Measurements from ENCODE around the gene ANK2. TPM values are rescaled to one million over a fixed set of nuclear protein-coding genes. Genes with fewer than 3 reads are reported as not detected.

The ANK2 gene
- total and polyA plus RNA-seq, 2 of the 13 experiments (the other 11 are each of a cell fraction or from before 2014, with no cell fraction given) = 2.7 to 15.1 TPM

DNA sequence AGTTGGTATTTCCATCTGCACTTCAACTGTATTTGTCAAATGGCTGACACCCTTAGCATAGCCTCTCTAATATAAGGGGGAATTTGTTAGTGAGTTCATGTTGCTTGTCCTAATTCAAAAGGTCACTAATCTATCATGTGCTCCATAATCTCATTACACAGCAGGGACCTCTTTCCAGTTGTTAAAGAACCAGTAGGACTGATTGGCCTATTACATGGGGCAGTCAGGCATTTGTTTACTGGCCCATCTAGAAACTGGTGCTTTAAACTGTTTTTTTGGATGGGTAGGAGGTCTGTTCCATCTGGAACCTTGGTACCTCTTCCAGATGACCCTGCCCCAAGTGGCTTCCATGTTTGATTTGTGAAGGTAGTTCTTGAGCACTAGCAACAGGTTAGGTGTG lies 11.4 kb downstream of the ANK2 start (continued):
- TF ChIP-seq NAIF1 (CRISPR knock-in tag; IDR thresholded peaks at IDR 0.05; ENCODE audit: borderline replicate concordance) (no peak), XBP1 (CRISPR knock-in tag; IDR thresholded peaks at IDR 0.05) (no peak), TRIM24 (CRISPR knock-in tag; IDR thresholded peaks at IDR 0.05) (no peak), RAD21 (CRISPR knock-in tag; IDR thresholded peaks at IDR 0.05) (no peak), HDAC6 (IDR thresholded peaks at IDR 0.05; ENCODE audit: low read depth, low read length) (no peak), ZNF660 (CRISPR knock-in tag; IDR thresholded peaks at IDR 0.05; ENCODE audit: borderline replicate concordance, low read depth) (no peak), KAT2B (IDR thresholded peaks at IDR 0.05; ENCODE audit: borderline replicate concordance, low read depth, low read length) (no peak), CHD2 (IDR thresholded peaks at IDR 0.05; ENCODE audit: low read depth, low read length) (no peak), ZNF33B (CRISPR knock-in tag; IDR thresholded peaks at IDR 0.05) (no peak), PRPF4 (IDR thresholded peaks at IDR 0.05; ENCODE audit: low read depth, low read length, poor library complexity, severe bottlenecking) (no peak), YY1 (IDR thresholded peaks at IDR 0.05; ENCODE audit: insufficient read depth, insufficient replicate concordance, low read depth, low read length) (no peak), SOX6 (IDR thresholded peaks at IDR 0.05) (no peak), SOX6 (CRISPR knock-in tag; IDR thresholded peaks at IDR 0.05) (no peak)
- TF ChIP-seq, protein P1, sequence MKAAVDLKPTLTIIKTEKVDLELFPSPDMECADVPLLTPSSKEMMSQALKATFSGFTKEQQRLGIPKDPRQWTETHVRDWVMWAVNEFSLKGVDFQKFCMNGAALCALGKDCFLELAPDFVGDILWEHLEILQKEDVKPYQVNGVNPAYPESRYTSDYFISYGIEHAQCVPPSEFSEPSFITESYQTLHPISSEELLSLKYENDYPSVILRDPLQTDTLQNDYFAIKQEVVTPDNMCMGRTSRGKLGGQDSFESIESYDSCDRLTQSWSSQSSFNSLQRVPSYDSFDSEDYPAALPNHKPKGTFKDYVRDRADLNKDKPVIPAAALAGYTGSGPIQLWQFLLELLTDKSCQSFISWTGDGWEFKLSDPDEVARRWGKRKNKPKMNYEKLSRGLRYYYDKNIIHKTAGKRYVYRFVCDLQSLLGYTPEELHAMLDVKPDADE (CRISPR knock-in tag; IDR thresholded peaks at IDR 0.05) = no peak
- TF ChIP-seq, protein P2, sequence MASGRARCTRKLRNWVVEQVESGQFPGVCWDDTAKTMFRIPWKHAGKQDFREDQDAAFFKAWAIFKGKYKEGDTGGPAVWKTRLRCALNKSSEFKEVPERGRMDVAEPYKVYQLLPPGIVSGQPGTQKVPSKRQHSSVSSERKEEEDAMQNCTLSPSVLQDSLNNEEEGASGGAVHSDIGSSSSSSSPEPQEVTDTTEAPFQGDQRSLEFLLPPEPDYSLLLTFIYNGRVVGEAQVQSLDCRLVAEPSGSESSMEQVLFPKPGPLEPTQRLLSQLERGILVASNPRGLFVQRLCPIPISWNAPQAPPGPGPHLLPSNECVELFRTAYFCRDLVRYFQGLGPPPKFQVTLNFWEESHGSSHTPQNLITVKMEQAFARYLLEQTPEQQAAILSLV (CRISPR knock-in tag; IDR thresholded peaks at IDR 0.05; ENCODE audit: borderline replicate concordance) = no peak
- TF ChIP-seq, protein P3, sequence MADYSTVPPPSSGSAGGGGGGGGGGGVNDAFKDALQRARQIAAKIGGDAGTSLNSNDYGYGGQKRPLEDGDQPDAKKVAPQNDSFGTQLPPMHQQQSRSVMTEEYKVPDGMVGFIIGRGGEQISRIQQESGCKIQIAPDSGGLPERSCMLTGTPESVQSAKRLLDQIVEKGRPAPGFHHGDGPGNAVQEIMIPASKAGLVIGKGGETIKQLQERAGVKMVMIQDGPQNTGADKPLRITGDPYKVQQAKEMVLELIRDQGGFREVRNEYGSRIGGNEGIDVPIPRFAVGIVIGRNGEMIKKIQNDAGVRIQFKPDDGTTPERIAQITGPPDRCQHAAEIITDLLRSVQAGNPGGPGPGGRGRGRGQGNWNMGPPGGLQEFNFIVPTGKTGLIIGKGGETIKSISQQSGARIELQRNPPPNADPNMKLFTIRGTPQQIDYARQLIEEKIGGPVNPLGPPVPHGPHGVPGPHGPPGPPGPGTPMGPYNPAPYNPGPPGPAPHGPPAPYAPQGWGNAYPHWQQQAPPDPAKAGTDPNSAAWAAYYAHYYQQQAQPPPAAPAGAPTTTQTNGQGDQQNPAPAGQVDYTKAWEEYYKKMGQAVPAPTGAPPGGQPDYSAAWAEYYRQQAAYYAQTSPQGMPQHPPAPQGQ (CRISPR knock-in tag; IDR thresholded peaks at IDR 0.05; ENCODE audit: borderline replicate concordance) = no peak
- TF ChIP-seq, protein P4, sequence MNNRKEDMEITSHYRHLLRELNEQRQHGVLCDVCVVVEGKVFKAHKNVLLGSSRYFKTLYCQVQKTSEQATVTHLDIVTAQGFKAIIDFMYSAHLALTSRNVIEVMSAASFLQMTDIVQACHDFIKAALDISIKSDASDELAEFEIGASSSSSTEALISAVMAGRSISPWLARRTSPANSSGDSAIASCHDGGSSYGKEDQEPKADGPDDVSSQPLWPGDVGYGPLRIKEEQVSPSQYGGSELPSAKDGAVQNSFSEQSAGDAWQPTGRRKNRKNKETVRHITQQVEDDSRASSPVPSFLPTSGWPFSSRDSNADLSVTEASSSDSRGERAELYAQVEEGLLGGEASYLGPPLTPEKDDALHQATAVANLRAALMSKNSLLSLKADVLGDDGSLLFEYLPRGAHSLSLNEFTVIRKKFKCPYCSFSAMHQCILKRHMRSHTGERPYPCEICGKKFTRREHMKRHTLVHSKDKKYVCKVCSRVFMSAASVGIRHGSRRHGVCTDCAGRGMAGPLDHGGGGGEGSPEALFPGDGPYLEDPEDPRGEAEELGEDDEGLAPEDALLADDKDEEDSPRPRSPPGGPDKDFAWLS (CRISPR knock-in tag; IDR thresholded peaks at IDR 0.05; ENCODE audit: borderline replicate concordance) = no peak
